HUES6 (cell line): Measurements from ENCODE around the gene VIL1.

Experiments used
- H3K27ac ChIP-seq: 2 replicates; pipeline ENCODE4 v1.7.0; 2013; ENCODE audit warnings: low read depth, mild to moderate bottlenecking, low read length, inconsistent platforms
- H3K27me3 ChIP-seq: 2 replicates; pipeline ENCODE4 v1.6.1; 2013; ENCODE audit warnings: low read length; ENCODE audit not compliant: control insufficient read depth, insufficient read depth
- H3K36me3 ChIP-seq: 2 replicates; pipeline ENCODE4 v1.6.1; 2013; ENCODE audit warnings: low read length; ENCODE audit not compliant: control insufficient read depth, insufficient read depth
- H3K4me1 ChIP-seq: 2 replicates; pipeline ENCODE4 v1.6.1; 2013; ENCODE audit warnings: low read length; ENCODE audit not compliant: control insufficient read depth, insufficient read depth
- H3K4me3 ChIP-seq: 2 replicates; pipeline ENCODE4 v1.5.1; 2013; ENCODE audit warnings: low read depth, low read length
- H3K9ac ChIP-seq: one replicate; pipeline ENCODE4 v1.6.1; 2013; ENCODE audit warnings: mild to moderate bottlenecking, low read length
- H3K9me3 ChIP-seq: 2 replicates; pipeline ENCODE4 v1.6.1; 2013; ENCODE audit warnings: low read depth, low read length; ENCODE audit not compliant: control insufficient read depth, insufficient read depth

VIL1 gene

DNA sequence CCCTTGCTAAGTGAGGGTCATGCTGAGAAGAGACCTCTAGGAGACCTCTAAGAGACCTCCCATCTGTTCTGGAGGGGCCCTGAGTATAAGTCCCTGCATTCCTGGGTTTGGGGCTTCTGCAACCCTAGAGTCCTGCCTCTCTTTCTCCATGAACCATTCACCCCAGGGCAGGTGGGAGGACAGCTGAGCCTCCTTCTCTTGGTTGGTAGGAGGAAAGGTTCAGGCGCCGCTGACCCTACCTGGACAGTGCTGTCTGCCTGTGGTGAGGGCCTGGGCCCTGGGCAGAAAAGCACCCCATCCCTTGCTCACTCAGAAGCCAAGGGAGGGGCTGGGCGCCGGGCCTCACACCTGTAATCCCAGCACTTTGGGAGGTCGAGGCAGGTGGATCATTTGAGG, 604 bp upstream of the VIL1 start:
- H3K36me3 ChIP-seq = no peaks in the 10 kb centered on the region
- no peaks in the 10 kb centered on the region for H3K27me3 ChIP-seq
- H3K4me3 ChIP-seq = no peak overlapping the region
- no peaks in the 10 kb centered on the region for H3K9me3 ChIP-seq
- H3K4me1 ChIP-seq = peaks cover 10% of the 10 kb centered on the region
- no peak overlapping the region for H3K27ac ChIP-seq
- H3K9ac ChIP-seq = no peak overlapping the region

DNA sequence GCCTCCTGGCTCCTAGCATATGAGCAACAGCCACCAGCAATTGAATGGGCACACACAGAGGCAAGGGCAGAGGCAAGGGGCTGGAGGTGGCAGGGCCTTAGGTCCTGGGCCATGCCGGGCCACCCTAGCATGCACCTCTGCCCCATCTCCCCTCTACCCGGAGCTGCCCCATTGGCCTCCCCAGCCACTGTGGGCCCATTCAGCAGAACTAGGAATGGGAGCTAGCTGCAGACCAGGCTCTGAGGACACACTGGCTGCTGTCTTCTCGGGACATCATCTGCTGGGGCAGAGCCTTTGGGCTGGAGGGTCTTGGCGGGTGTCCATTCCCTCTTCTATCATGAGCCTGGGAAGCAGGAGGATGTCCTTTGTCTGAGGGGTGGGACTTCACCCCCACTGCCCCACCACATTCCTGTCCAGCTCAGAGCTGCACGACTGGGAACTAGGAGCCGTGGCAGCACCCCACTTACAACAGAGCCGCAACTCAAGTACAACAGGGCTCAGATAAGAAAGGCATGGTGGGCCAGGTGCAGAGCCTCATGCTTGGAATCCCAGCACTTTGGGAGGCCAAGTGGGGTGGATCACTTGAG, 800 bp downstream of the VIL1 start:
- Histone ChIP-seq H3K4me3 (no peak overlapping the region), H3K9me3 (no peaks in the 10 kb centered on the region), H3K9ac (no peak overlapping the region), H3K36me3 (no peaks in the 10 kb centered on the region), H3K27ac (no peak overlapping the region), H3K4me1 (peaks cover 10% of the 10 kb centered on the region), H3K27me3 (no peaks in the 10 kb centered on the region)

DNA sequence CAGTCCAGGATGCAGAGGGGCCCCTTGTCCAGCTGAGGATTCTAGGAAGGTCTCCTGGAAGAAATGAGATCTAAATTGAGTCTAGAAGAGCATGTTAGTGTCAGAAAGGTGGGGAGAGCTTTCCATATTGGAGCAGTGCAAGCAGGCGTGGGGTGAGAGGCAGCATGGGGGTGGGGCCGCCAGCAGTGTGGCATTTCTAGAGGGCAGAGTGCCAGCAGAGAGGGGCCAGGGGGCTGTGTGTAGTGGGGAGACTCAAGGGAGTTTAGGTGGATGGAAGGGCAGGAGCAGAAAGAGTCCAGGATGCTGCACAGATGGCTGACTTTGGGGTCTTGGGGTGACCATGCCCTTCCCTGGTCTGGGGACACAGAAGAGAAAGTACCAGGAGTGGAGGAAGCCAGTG, 2.1 kb downstream of the VIL1 start:
- H3K36me3 ChIP-seq = no peaks in the 10 kb centered on the region
- no peak overlapping the region for H3K4me3 ChIP-seq
- no peak overlapping the region for H3K9ac ChIP-seq
- peaks cover 10% of the 10 kb centered on the region for H3K4me1 ChIP-seq
- H3K27me3 ChIP-seq = no peaks in the 10 kb centered on the region
- H3K27ac ChIP-seq = no peak overlapping the region
- H3K9me3 ChIP-seq = no peaks in the 10 kb centered on the region

DNA sequence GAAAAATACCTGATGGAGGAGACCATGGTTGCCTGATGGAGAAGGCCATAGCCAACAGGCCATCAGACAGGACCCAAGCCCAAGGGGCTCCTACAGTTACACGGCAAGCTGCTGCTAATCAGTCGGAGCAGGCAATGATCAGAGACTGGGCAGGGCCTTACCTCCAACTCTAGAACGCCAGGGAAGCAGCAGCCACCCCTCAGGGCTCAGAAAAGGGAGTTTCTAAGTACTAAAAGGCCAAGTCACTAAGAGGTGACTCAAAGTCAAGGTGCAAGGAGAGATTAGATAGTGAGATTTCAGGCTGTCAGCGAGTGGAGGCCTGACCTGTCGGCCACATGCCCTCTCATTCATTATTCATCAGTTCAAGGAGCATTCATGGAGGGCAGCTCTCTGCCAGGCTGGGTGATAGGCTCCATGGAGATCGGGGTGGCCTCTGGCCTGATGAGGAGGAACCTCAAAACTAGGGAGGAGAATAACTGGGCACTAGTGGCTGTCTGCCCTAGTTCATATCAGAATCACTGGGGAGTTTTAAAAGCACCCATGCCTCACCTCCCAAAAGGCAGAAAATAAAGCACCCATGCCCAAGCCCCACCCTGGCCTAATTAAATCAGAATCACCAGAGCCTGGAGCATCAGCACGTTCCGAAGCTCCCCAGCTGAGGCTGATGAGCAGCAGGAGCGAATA, 3.6 kb downstream of the VIL1 start:
- no peak overlapping the region for H3K27ac ChIP-seq
- H3K4me3 ChIP-seq = no peak overlapping the region
- H3K36me3 ChIP-seq = no peaks in the 10 kb centered on the region
- no peak overlapping the region for H3K9ac ChIP-seq
- H3K4me1 ChIP-seq = peaks cover 10% of the 10 kb centered on the region
- no peaks in the 10 kb centered on the region for H3K9me3 ChIP-seq
- no peaks in the 10 kb centered on the region for H3K27me3 ChIP-seq

DNA sequence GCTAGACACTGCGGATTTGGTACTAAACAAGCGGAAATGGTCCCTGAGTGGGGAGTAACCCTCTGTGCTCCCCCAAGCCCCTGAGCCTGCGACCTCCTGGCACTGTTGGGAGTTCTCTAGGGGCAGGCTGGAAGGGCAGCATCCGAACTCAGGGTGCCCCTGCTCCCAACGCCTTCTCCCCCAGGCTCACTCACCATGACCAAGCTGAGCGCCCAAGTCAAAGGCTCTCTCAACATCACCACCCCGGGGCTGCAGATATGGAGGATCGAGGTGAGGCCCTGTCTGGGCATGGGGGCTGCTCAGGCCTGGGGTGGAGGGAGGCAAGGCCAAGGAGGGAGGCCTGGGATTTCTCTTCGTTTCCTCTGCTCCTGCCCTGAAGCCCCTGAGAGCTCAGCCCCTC, 4.7 kb downstream of the VIL1 start:
- H3K27ac ChIP-seq = no peak overlapping the region

DNA sequence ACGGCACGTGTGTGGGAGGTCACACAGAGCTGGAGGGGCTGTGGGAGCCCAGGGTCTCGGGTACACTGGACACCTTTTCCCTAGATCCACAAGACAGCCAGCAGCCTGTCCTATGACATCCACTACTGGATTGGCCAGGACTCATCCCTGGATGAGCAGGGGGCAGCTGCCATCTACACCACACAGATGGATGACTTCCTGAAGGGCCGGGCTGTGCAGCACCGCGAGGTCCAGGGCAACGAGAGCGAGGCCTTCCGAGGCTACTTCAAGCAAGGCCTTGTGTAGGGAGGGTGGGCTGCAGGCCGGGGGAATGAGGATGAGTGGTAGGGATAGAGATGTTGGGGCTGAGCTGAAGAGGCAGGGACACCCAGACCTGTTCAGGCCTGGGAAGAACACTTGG, 6.6 kb downstream of the VIL1 start:
- H3K9me3 ChIP-seq = no peaks in the 10 kb centered on the region
- H3K4me1 ChIP-seq = no peaks in the 10 kb centered on the region
- H3K27ac ChIP-seq = no peak overlapping the region
- no peaks in the 10 kb centered on the region for H3K27me3 ChIP-seq
- H3K4me3 ChIP-seq = no peak overlapping the region
- no peaks in the 10 kb centered on the region for H3K36me3 ChIP-seq
- H3K9ac ChIP-seq = no peak overlapping the region

More for the DNA sequence above, 4.7 kb downstream of the VIL1 start:
- Histone ChIP-seq H3K27me3 (no peaks in the 10 kb centered on the region), H3K9me3 (no peaks in the 10 kb centered on the region), H3K4me3 (no peak overlapping the region), H3K9ac (no peak overlapping the region), H3K4me1 (peaks cover 10% of the 10 kb centered on the region), H3K36me3 (no peaks in the 10 kb centered on the region)

DNA sequence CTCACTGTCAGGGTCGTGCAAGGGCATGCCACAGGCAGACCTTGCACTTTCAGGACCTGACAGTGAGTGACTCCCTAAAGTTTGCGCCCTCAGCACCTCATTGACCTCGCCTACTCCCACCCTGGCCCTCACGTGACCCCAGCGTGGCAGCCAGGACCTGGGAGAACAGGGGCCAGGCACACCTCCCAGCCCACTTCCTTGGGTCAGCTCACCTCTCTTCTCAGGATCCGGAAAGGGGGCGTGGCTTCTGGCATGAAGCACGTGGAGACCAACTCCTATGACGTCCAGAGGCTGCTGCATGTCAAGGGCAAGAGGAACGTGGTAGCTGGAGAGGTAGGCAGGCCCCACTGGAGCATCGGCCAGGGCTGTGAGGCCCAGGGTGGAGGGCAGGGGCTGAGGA, 8.8 kb downstream of the VIL1 start:
- Histone ChIP-seq H3K4me3 (no peak overlapping the region), H3K4me1 (no peaks in the 10 kb centered on the region), H3K9ac (no peak overlapping the region), H3K27me3 (no peaks in the 10 kb centered on the region), H3K36me3 (no peaks in the 10 kb centered on the region), H3K9me3 (no peaks in the 10 kb centered on the region), H3K27ac (no peak overlapping the region)

DNA sequence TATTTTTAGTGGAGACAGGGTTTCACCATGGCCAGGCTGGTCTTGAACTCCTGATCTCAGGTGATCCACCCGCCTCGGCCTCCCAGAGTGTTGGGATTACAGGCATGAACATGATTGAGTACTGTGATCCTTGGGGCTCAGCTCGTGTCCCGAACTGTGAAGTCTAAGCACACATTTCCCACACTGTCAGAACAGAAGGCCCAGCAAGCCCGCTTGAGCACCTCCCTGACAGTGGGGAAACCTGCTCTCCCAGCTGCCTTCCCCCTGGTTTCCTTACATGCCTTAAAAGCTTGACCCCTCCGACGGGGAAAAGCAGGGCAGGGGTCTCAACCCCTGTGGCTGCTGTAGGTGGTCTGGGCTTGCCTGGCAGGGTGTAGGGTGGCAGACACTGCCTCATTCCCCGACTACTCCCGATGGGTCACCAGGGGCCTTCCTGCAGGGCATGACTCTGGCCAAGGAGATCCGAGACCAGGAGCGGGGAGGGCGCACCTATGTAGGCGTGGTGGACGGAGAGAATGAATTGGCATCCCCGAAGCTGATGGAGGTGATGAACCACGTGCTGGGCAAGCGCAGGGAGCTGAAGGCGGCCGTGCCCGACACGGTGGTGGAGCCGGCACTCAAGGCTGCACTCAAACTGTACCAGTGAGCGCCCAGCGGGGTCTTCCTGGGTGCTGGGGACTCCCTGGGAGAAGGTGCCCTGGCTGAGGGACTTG, 10.1 kb downstream of the VIL1 start:
- H3K9ac ChIP-seq = no peak overlapping the region
- H3K27ac ChIP-seq = no peak overlapping the region
- no peaks in the 10 kb centered on the region for H3K27me3 ChIP-seq
- no peaks in the 10 kb centered on the region for H3K4me1 ChIP-seq
- no peaks in the 10 kb centered on the region for H3K9me3 ChIP-seq
- H3K4me3 ChIP-seq = no peak overlapping the region
- H3K36me3 ChIP-seq = no peaks in the 10 kb centered on the region

DNA sequence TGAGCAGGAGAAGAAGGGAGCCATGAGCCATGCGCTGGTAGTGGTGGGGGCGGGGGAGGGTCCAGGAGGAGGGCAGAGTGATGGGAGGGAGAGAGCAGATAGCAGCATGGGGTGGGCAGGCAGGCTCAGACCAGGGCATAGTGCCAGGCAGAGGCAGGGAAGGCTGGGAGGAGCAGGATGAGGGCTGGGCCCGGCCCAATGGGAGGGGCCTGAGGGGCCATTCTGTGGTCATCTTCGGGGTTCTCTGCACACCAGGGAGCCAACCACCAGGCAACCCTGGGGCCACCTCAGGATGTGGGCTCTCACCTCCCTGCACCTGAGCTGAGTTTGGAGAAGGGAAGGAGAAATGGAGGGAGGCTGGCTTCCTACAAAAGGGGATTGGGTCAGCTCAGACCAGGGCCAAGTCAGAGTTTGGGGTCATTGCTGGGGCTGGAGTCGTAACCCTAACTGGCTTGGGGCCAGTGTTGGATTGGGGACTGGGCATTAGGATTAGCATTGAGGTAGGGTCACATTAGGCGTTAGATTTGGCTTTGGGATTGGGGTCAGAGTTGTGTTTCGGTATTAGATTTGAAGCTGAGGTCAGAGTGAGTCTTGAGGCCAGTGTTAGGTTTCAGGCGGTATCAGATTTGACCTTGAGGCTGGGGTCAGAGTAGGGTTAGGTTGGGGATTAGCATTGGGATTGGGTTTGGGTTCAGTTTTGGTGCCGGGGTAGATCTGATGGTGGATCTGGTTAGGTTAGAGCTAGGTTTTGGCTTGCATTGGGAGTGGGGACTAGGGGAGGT, 11.2 kb downstream of the VIL1 start:
- H3K4me3 ChIP-seq = no peak overlapping the region
- no peaks in the 10 kb centered on the region for H3K9me3 ChIP-seq
- no peak overlapping the region for H3K9ac ChIP-seq
- no peak overlapping the region for H3K27ac ChIP-seq
- H3K36me3 ChIP-seq = no peaks in the 10 kb centered on the region
- H3K4me1 ChIP-seq = no peaks in the 10 kb centered on the region
- H3K27me3 ChIP-seq = no peaks in the 10 kb centered on the region

DNA sequence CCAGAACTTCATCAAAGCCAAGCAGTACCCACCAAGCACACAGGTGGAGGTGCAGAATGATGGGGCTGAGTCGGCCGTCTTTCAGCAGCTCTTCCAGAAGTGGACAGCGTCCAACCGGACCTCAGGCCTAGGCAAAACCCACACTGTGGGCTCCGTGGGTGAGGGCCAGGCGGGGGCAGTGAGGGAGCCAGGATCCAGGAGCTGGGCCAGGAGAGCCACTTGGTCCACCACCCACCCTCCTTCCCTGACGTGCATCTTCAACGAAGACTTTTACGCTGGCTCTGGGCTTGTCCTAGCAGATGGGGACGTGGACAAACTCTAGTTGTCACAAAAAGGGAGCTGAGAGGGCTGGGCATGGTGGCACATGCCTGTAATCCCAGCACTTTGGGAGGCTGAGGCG, 11.8 kb downstream of the VIL1 start:
- Histone ChIP-seq H3K36me3 (no peaks in the 10 kb centered on the region), H3K9me3 (no peaks in the 10 kb centered on the region)

DNA sequence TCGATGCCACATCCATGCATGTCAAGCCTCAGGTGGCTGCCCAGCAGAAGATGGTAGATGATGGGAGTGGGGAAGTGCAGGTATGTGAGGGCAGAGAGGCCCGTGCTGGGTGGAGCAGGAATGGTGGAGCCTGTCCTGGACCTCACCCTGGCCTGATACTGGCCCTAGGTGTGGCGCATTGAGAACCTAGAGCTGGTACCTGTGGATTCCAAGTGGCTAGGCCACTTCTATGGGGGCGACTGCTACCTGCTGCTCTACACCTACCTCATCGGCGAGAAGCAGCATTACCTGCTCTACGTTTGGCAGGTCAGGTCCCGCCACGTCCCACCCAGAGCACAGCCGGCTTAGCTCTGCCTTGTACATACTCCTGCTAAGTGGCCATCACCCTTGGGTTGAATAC, 13.0 kb downstream of the VIL1 start:
- no peak overlapping the region for H3K9ac ChIP-seq
- H3K9me3 ChIP-seq = no peaks in the 10 kb centered on the region
- no peaks in the 10 kb centered on the region for H3K4me1 ChIP-seq
- no peaks in the 10 kb centered on the region for H3K27me3 ChIP-seq
- no peak overlapping the region for H3K4me3 ChIP-seq
- H3K36me3 ChIP-seq = no peaks in the 10 kb centered on the region
- H3K27ac ChIP-seq = no peak overlapping the region

More for the DNA sequence above, 11.8 kb downstream of the VIL1 start:
- no peaks in the 10 kb centered on the region for H3K4me1 ChIP-seq
- H3K4me3 ChIP-seq = no peak overlapping the region
- no peaks in the 10 kb centered on the region for H3K27me3 ChIP-seq
- no peak overlapping the region for H3K9ac ChIP-seq
- H3K27ac ChIP-seq = no peak overlapping the region
